ENCODE results near the gene MRPL24. TPM values are rescaled to one million over a fixed set of nuclear protein-coding genes. Genes with fewer than 3 reads are reported as not detected.

The MRPL24 gene
- total and polyA plus RNA-seq, 9 of the 15 experiments (the other 6 are each of a cell fraction or from before 2014, with no cell fraction given), result 74.3 to 267 (median 113) TPM

- no peak for TF ChIP-seq RBM14 (IDR thresholded peaks at IDR 0.05; ENCODE audit: borderline replicate concordance, insufficient read depth, low read depth, low read length)
- no peak for TF ChIP-seq FOXJ3 (CRISPR knock-in tag; IDR thresholded peaks at IDR 0.05)
- TF ChIP-seq, protein P1, sequence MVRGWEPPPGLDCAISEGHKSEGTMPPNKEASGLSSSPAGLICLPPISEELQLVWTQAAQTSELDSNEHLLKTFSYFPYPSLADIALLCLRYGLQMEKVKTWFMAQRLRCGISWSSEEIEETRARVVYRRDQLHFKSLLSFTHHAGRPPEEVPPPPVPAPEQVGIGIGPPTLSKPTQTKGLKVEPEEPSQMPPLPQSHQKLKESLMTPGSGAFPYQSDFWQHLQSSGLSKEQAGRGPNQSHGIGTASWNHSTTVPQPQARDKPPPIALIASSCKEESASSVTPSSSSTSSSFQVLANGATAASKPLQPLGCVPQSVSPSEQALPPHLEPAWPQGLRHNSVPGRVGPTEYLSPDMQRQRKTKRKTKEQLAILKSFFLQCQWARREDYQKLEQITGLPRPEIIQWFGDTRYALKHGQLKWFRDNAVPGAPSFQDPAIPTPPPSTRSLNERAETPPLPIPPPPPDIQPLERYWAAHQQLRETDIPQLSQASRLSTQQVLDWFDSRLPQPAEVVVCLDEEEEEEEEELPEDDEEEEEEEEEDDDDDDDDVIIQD (CRISPR knock-in tag; IDR thresholded peaks at IDR 0.05), result no peak
- TF ChIP-seq, protein P2, sequence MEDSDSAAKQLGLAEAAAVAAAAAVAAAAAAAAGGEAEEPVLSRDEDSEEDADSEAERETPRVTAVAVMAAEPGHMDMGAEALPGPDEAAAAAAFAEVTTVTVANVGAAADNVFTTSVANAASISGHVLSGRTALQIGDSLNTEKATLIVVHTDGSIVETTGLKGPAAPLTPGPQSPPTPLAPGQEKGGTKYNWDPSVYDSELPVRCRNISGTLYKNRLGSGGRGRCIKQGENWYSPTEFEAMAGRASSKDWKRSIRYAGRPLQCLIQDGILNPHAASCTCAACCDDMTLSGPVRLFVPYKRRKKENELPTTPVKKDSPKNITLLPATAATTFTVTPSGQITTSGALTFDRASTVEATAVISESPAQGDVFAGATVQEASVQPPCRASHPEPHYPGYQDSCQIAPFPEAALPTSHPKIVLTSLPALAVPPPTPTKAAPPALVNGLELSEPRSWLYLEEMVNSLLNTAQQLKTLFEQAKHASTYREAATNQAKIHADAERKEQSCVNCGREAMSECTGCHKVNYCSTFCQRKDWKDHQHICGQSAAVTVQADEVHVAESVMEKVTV (CRISPR knock-in tag; IDR thresholded peaks at IDR 0.05), result peak; percentile 79
- TF ChIP-seq, protein P3, sequence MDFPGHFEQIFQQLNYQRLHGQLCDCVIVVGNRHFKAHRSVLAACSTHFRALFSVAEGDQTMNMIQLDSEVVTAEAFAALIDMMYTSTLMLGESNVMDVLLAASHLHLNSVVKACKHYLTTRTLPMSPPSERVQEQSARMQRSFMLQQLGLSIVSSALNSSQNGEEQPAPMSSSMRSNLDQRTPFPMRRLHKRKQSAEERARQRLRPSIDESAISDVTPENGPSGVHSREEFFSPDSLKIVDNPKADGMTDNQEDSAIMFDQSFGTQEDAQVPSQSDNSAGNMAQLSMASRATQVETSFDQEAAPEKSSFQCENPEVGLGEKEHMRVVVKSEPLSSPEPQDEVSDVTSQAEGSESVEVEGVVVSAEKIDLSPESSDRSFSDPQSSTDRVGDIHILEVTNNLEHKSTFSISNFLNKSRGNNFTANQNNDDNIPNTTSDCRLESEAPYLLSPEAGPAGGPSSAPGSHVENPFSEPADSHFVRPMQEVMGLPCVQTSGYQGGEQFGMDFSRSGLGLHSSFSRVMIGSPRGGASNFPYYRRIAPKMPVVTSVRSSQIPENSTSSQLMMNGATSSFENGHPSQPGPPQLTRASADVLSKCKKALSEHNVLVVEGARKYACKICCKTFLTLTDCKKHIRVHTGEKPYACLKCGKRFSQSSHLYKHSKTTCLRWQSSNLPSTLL (IDR thresholded peaks at IDR 0.05), result no peak
- TF ChIP-seq, protein P4, sequence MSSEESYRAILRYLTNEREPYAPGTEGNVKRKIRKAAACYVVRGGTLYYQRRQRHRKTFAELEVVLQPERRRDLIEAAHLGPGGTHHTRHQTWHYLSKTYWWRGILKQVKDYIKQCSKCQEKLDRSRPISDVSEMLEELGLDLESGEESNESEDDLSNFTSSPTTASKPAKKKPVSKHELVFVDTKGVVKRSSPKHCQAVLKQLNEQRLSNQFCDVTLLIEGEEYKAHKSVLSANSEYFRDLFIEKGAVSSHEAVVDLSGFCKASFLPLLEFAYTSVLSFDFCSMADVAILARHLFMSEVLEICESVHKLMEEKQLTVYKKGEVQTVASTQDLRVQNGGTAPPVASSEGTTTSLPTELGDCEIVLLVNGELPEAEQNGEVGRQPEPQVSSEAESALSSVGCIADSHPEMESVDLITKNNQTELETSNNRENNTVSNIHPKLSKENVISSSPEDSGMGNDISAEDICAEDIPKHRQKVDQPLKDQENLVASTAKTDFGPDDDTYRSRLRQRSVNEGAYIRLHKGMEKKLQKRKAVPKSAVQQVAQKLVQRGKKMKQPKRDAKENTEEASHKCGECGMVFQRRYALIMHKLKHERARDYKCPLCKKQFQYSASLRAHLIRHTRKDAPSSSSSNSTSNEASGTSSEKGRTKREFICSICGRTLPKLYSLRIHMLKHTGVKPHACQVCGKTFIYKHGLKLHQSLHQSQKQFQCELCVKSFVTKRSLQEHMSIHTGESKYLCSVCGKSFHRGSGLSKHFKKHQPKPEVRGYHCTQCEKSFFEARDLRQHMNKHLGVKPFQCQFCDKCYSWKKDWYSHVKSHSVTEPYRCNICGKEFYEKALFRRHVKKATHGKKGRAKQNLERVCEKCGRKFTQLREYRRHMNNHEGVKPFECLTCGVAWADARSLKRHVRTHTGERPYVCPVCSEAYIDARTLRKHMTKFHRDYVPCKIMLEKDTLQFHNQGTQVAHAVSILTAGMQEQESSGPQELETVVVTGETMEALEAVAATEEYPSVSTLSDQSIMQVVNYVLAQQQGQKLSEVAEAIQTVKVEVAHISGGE (CRISPR knock-in tag; IDR thresholded peaks at IDR 0.05), result 0 out of 6 replicates have a peak, but pooled peaks of 1 of the 3 experiments have one; percentile 11
- TF ChIP-seq, protein P5, sequence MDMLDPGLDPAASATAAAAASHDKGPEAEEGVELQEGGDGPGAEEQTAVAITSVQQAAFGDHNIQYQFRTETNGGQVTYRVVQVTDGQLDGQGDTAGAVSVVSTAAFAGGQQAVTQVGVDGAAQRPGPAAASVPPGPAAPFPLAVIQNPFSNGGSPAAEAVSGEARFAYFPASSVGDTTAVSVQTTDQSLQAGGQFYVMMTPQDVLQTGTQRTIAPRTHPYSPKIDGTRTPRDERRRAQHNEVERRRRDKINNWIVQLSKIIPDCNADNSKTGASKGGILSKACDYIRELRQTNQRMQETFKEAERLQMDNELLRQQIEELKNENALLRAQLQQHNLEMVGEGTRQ (CRISPR knock-in tag; IDR thresholded peaks at IDR 0.05), result no peak
- TF ChIP-seq ZNF507 (tag; conservative IDR thresholded peaks at IDR 0.05), result no peak
- TF ChIP-seq ASH1L (IDR thresholded peaks at IDR 0.05; ENCODE audit: borderline replicate concordance, low read depth, partially characterized antibody), result peak; percentile 29
- TF ChIP-seq GABPA (tag; conservative IDR thresholded peaks at IDR 0.05; ENCODE audit: low read depth), result peak; percentile 67
- TF ChIP-seq MAFK (IDR thresholded peaks at IDR 0.05; ENCODE audit: low read length), result no peak
- TF ChIP-seq POLR3G (IDR thresholded peaks at IDR 0.05; ENCODE audit: extremely low read depth, insufficient read length, insufficient replicate concordance), result no peak
- TF ChIP-seq ZSCAN29 (IDR thresholded peaks at IDR 0.05), result 0 out of 2 replicates have a peak, but pooled peaks have one; percentile 36
- TF ChIP-seq, protein P6, sequence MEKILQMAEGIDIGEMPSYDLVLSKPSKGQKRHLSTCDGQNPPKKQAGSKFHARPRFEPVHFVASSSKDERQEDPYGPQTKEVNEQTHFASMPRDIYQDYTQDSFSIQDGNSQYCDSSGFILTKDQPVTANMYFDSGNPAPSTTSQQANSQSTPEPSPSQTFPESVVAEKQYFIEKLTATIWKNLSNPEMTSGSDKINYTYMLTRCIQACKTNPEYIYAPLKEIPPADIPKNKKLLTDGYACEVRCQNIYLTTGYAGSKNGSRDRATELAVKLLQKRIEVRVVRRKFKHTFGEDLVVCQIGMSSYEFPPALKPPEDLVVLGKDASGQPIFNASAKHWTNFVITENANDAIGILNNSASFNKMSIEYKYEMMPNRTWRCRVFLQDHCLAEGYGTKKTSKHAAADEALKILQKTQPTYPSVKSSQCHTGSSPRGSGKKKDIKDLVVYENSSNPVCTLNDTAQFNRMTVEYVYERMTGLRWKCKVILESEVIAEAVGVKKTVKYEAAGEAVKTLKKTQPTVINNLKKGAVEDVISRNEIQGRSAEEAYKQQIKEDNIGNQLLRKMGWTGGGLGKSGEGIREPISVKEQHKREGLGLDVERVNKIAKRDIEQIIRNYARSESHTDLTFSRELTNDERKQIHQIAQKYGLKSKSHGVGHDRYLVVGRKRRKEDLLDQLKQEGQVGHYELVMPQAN (IDR thresholded peaks at IDR 0.05; ENCODE audit: borderline replicate concordance), result peak; percentile 88
Observed at GRCh38 chr1:156725683-156726280, 15.1 kb downstream of the MRPL24 start (continued).
